A549 treated with AZD9567 at 1 μM for 4 hours (cell line): ENCODE data around the gene SGPP2. TPM values are rescaled to one million over a fixed set of nuclear protein-coding genes. Genes with fewer than 3 reads are reported as not detected.

ENCODE experiments used
- total RNA-seq: library from RNA; stranded (reverse); fragments of 200-300 nt; extraction: Qiagen RNA extraction; gene quantifications from 5 replicates; pipeline ENCODE4 v1.2.3, GENCODE V29; 2022; ENCODE audit not compliant: insufficient read depth

SGPP2 gene
- total RNA-seq, result 0.31 to 0.62 TPM (median 0.41 TPM) in 4 of 5 replicates, not detected in the other

GRCh38 chr2:222424276-222424728 lies at the start of gene SGPP2:
TSS of gene SGPP2 (plus strand) at chr2:222424543. CDS start at chr2:222424603, 60 bp downstream.

Other genes starting within 250 kb of the SGPP2 start
- not detected in 5 replicates for gene PAX3, start 125.5 kb upstream of the SGPP2 start, total RNA-seq
- gene FARSB, start 231.5 kb downstream of the SGPP2 start, total RNA-seq, result 44.6 to 65.7 TPM (median 45.1 TPM) in 5 replicates
- gene MOGAT1, start 247.1 kb downstream of the SGPP2 start, total RNA-seq, result not detected in 5 replicates